Uterus (tissue), 2 donors: ENCODE results near the gene CACNA1E.

ENCODE experiments used
- POLR2A ChIP-seq, 2 donors: fragments of 450-650 bp; IDR thresholded peaks; one replicate each; pipeline ENCODE4 v1.6.1; 2016; ENCODE audit warnings: antibody characterized with exemption in 2 of 2, mild to moderate bottlenecking in 1 of 2, moderate library complexity in 1 of 2
- TF ChIP-seq, protein P1 (sequence below), 4 experiments: fragments of 200-600 bp in 2 of 4; fragments of 450-650 bp in 2 of 4; sonication (generic) in 2 of 4; IDR thresholded peaks; one replicate each; pipeline ENCODE4 v1.5.1; 2016 to 2019; ENCODE audit warnings: antibody characterized with exemption in 4 of 4, mild to moderate bottlenecking in 2 of 4, moderate library complexity in 1 of 4

DNA sequence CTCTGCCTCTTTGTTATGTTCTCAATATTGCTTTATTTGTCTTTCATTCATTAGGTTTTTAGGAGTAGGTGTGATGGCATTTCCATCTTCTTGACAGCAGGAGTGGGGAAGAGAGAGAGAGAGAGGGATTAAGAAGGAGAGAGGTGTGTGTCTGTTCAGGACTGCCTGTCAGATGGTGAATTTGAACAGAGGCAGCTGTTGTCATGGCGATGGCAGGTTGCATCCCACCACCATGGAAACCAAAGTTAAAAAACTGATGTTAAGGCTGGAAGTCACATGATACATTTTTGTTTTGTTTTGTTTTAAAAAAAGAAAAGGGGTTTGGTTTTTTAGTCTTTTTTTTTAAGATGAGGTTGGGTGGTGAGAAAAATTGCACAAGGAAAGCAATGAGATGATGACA lies 18.3 kb downstream of the CACNA1E start:
- TF ChIP-seq, protein P1, sequence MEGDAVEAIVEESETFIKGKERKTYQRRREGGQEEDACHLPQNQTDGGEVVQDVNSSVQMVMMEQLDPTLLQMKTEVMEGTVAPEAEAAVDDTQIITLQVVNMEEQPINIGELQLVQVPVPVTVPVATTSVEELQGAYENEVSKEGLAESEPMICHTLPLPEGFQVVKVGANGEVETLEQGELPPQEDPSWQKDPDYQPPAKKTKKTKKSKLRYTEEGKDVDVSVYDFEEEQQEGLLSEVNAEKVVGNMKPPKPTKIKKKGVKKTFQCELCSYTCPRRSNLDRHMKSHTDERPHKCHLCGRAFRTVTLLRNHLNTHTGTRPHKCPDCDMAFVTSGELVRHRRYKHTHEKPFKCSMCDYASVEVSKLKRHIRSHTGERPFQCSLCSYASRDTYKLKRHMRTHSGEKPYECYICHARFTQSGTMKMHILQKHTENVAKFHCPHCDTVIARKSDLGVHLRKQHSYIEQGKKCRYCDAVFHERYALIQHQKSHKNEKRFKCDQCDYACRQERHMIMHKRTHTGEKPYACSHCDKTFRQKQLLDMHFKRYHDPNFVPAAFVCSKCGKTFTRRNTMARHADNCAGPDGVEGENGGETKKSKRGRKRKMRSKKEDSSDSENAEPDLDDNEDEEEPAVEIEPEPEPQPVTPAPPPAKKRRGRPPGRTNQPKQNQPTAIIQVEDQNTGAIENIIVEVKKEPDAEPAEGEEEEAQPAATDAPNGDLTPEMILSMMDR (IDR thresholded peaks at IDR 0.05) = no peak
- TF ChIP-seq POLR2A (IDR thresholded peaks at IDR 0.05) = no peak
